Activated effector memory CD4-positive, alpha-beta T cell treated with Interleukin-2 at 50 U/mL for 16 hours (primary cell): Measurements from ENCODE around the gene IL33.

Experiments used
- DNase-seq: peaks from one replicate; pipeline ENCODE4 v3.0.0-alpha.2; 2020

Gene IL33

DNA sequence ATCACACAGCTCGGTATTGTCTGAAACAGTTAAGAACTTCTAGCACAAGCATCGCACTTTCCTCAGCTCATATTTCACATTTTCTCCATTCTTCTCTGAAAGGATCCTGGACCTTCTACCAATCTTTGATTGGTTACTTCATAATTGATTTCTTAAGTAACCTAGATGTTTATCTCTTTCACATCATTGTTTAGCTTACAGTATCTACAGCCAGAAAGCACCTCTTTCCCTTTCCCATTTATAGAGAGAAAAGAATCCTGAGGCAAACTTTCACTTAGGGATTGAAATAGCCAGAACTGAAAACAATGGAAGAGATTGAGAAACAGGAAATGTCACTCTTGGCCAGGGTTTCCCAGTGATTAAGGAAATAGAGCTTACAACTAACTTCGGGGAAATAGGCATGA lies 2.5 kb downstream of the IL33 start:
- DNase-seq, result no peak

DNA sequence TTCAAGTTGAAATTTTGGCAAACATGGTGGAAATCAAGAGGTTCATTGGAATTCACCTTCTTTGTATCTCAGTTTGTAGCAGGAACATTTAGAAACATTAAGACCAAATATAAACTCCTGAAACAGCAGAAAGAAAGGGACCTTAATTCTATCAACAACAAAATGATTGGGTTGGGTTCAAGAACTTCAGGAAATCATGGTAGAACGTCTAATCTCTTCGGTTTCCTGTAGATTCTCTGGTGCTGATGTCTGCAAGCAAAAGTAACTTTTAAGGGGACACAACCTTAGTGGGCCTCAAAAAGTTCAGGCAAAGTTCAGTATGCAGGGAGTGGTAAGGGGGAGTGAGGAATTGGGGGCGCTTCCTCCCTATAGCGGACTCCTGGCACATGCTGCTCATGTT lies 3.4 kb downstream of the IL33 start:
- no peak for DNase-seq

DNA sequence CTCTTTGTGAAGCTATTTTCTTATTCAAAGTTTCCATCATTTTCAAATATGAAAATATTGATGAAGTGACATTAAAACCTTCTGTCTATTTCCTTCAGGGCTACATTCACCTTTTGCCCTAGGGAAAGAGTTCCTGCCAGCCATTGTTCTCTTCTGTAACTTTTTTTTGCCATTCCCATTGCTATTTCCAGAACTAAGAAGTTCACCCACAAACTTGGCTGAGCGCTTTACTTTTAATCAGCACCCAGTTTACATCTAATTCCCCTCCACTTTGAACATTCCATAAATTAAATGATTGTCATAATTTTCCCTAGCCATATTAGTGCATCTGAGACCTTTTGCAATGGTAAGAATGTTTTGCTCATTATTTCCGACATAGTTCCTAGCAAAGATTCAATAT lies 4.4 kb downstream of the IL33 start:
- no peak for DNase-seq

DNA sequence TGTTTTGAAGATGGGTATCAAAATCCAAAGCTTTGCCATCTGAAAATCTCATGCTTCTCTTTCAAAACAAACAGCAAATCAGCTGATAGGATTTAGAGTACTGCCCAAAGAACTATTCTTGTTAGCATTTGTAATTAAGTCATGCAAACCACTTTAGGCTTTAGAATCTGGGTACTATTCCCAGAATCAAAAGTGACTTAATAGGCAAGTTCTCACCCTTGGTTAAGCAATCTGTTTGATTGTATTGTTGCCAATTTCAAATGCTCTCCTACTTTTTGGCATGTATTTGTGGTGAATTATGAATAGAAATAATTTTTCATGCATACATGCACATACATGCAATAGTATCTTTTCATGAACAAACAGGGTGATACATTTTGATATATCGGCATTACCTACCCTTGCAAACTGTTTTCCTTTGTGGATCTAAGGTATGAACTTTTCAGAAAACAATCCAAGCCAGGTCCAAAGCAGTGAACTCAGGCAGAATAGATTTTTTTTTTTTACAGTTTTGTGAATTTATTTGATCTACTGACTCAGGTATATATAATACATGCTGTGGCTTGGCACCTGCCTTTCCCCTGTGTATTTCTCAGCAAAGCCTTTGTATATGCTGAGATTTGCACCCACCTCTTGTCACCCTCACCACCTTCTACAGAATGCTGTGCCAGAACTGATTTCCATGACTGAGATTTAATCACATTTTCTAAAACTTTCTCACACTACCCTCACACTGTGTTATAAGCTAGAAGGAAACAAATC lies 9.0 kb downstream of the IL33 start:
- DNase-seq, result no peak

DNA sequence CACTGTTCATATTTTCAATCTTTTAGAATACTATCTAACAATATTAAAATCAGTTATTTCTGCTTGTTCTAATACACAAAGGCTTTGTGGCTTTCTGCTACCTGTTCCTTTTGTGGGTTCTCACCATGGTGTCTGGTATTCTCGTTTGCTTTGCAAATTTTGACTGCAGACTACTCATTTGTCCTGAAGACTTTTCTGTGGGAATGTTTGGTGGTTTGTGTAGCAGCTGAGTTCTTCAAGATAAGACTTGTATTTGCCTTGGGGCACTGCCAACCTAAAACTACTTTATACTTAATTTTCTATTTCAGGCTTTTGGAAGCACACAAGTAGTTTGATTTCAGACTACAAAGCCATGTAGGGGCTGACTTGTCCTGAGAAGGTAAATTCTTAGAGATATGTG lies 11.1 kb downstream of the IL33 start:
- DNase-seq, result no peak

DNA sequence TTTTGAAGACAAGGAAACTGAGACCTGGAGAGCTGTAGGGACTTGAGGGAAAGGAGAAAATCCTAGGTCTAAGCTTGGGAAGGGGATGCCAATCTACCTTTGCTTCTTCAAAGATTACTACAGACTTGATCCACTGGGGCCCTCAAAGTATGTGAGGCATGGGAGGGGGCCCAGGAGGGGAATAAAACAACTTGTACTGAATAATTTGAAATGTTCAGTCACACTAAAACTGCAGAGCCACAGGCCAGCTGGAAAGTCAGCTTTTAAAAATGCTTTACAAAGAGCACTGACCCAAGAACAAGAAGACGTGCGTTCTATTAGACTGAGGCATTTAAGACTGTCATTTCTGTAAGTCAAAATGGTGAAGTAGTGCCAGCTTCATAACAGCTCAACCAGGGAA lies 13.6 kb downstream of the IL33 start:
- DNase-seq, result no peak

DNA sequence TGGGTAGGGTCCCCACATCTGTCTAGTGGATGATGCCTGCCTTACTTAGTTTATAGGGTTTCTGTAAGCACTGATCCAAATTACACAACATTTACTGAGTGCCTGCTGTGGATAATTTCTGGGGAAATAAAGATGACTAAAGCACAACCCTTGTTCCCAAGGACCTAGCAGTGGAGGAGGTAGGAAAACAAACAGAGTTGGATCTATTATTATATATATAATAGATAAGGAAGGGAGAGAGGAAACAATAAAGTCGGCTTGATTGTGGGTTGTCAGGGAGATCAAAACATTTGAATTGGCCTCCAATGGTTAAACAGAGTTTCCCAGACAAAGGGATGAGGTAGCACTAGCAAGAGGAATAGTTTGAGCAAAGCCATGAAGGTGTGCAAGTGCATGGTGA lies 14.0 kb downstream of the IL33 start:
- no peak for DNase-seq

DNA sequence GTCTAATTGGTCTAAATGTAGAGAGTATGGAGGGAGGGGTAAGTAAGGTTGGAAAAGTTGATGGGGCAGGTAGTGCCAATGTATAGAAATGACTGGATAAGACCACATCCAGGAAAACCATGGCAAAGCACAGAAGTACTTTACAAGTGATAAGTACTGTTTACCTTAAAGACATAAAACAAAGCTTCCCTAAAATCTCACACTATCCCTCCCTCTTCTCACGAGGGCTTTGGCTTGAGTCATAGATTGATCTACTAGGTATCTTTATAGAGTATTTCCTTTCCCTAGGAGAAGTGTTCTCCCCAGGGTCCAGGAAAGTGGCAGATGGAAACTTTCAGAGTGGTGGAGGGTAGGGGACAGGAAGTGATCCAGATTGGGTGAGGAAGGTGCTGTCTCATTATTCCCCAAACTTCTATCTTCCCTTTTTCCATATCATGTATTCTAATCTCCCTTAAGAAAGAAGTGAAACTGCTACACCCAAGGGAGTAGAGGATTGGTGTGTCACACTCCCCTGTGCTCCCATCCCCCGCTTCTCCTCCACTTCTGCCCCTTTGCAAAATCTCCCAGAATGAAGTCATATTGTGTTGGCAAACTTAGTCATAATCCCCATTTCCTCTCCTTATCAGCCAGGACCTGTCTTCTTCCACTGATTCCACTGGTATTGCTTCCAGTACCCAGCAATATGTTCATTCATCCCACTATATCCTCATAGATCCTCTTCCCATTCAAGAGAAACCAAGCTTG lies 14.6 kb downstream of the IL33 start:
- DNase-seq, result no peak

DNA sequence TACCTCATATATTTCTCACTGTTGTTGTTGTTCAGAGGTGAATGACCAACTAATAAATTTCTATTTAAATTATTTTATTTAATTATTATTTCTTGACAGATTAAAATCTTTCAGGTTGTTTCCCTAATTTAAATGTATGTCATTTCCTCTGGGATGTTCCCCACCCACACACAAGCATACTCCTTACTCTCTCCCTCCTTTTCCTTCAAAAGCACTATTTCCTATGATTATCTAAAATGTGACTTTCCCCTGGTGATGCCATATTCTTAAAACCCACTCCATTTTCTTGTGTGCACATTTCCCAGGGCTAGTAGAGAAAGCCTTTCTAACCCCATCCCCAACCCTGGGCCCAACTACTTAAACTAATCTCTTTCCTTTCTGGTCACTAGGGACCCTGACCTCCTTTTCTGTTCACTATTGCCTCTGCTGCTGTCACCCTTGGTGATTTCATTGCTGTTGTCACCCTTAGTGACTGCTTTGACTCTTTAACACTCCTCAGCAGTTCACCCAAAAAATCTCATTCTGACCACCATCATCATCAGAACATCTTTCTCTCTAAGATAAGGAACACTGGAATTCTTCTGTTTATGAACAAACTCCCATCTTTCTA lies 16.8 kb downstream of the IL33 start:
- no peak for DNase-seq

DNA sequence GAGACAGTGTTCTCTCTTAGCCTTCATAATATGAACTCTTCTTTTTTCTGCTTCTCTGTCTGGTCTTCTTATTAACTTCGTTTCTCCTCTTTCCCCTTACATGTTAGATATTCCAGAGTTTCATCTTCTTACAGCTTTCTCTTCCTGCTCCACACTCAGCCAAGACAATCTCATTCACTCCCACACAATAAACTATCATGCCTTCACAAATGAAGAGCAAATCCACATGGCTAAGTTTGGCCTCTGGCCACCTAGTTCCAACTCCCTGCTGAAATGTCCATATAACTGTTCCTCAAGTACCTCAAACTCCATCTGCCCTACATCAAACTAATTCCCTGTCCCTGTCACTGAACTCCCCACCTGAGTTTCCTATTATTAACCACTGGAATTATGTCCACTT lies 18.4 kb downstream of the IL33 start:
- no peak for DNase-seq

DNA sequence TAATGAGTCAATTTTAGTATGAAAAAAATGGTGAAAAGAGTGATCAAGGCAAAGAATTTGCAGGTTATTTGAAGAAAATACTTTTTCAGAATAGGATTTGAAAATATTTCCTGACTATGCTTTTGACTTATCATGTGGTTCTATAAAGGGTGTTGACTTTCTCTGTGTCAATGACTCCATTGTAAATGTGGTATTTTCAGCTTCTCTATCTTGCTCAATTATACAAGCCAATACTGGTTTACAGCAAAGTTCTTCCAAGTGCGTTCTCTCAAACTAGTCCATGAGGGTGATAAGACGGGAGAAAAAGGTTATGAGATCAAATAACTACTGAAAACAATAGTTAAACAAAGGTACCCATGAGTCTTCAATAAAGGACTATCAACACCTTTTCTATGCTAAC lies 21.7 kb downstream of the IL33 start:
- DNase-seq, result no peak

DNA sequence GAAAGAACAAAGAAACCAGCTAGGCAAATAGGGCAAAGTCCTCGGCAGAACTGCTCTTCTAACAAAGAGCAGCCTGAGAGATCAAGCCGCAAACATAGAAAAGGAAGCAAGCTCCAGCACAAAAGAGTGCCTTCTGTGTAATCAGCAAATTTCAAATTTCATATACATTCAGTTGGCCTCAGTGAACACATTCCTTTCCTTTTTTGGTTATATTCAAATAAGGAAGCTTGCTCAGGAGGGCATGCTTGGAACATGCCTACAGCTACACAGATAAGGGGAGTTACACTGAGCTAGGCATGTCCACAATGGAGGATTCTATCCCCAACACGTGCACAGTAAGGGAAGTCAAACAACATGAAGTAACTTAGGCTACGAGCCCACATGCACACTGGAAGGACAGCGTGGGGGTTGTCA lies 23.4 kb downstream of the IL33 start:
- no peak for DNase-seq

DNA sequence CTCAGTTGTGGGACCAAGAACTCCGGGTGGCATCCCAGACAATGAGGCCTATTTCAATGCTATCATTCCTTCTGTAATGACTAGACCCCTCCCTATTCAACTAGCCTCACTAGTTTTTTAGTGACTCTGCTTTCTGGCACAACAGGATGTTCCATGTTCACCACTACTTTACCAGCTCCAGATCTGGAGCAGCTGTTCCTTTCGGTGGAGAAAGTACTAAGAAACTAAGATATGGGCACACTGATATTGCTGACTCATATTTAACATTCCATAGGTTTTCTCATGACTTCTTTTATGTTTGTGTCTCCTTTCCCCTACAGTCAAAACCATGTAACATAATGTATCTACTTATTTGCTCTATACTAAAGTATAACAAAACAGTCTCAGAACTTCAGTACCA lies 24.1 kb downstream of the IL33 start:
- DNase-seq, result no peak

DNA sequence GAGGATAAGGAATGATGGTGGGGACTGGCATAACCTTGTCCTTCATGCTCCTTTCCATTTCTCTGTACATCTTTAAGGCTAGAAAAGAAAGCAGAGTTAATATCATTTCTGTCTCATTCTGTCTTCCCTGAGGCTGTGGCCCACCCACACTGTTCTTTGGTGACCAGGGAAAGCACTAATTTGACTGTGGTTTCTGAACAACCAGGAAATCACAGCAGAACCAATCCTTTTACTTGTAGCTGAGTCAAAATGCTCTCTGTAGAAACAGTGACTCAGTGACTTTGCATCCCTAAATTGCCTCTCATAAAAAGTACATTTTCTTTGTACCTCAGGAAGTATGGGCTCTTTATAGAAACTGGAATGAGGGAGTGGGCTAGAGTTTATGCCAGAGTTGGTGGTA lies 28.1 kb downstream of the IL33 start:
- no peak for DNase-seq

DNA sequence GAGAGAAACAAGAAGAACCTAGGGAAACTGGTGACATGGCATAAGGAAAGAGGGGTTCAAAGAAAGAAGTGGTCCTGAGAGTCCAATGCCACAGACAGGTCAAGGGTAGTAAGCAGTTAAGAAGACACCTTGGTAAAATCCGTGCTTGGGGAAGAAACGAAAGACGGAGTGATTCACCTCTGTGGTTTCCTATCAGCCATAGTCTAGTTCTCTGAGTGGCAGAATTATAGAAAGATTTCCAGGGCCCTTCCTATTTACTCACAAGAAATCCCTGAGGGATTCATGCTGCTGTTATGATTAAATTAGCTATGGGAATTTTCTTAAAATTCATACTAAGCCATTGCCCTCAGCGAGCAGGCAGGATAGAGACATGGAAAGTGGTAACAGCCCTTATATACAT lies 31.7 kb downstream of the IL33 start:
- DNase-seq, result no peak

DNA sequence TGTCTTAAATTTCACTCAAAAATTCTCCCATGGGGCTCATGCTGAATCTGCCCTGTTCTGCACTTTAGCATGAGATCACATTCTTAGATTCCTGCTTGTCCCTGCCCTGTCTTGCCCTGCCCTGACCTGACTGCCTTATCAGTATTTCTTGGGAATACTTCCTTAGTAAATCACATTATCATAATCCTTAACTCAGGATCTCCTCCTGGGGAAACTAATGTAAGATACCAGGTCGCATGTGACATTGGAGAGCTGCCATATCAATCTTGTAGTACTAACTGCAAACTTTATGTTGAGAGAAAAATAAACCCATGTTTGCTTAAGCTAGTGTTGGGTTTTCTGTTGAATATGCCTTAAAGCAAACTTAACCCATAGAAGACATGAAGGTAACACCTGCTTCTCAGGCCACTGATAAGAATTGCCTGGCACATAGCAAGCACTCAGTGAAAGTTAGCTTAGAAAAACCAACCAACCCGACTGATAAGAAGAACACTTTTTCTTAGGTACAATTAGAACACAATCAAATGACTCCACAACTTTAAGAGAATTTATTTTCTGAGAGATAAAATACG lies 53.3 kb downstream of the IL33 start:
- no peak for DNase-seq

DNA sequence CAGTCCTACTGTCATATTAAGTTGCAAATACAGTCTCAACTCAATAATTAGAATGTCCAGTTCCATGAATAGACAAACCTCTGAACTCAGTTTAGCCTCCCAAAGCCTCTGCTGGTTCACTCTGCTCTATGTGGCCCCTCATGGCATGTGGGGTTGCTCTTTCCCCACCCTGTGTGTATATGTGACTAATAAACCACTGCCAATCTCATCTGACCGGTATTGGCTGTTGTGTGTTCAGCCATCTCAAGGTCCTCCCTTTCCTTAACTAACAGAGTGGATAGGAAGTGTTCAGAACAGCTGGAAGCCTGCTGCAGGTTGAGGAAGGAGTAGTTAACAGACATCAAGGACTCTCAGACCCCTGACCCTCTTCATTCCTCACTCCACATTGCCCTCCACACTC lies 55.3 kb downstream of the IL33 start:
- DNase-seq, result no peak

DNA sequence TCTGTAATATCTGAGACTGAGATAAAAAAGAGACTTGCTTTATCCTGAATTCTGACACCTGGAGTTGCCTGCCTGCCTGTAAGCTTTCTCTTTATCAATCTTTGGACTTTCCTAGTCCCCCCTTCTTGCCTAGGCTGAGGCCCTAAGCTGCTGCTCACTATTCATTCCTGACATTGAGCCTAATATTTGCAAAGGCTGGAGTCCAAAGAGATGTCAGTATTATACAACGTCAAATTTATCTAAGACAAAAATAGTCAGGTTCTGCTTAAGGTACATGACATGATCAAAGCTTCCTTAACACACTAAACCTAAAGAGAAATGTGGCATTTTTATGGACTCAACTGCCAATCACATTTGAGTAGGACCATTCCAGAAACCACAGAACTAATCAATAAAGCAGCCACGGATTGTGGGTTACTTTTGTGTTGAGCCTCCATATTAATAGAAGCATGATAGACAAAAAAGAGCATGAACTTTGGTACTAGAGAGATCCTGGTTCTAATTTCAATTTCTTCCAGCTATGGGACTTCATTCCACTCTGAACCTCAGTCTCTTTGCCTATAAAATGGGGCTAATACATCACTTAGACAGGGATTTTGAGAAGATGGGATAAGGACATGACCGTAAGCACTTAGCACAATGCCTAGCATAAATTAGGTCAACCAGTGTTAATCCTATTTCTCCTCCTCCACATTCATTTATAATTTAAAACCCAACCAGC lies 56.1 kb downstream of the IL33 start:
- no peak for DNase-seq

DNA sequence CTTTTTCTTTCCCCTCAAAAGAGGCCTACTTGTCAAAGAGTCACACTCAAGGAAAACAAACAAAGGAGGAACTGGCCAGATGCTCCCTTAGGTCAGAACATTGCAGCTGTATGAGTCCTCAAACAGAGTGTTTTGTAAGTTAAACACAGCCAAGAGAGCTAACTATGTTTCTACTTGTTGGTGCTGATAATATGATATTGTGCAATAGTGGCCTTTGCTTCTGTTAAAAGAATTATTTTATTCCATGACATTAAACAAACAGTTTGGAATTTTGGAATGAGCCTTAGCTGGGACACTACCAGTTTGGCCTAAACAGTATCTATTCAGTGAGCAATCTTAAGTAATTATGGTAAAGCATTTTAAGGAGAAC lies 56.6 kb downstream of the IL33 start:
- DNase-seq, result no peak

DNA sequence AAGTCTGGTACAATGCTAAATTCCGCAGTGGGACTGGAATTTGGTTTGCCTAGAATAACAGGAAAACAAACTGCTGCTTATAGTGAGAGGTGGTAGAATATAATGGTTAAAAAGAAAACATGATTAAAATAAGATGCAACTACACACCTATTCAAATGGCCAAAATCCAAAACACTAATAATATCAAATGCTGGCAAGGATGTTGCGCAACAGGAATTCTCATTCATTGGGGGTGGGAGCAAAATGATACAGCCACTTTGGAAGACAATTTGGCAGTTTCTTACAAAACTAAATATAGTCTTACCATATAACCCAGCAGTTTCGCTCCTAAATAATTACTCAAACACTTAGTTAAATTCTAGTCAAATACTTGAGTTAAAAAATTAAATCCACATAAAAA lies 61.8 kb downstream of the IL33 start:
- DNase-seq, result no peak

DNA sequence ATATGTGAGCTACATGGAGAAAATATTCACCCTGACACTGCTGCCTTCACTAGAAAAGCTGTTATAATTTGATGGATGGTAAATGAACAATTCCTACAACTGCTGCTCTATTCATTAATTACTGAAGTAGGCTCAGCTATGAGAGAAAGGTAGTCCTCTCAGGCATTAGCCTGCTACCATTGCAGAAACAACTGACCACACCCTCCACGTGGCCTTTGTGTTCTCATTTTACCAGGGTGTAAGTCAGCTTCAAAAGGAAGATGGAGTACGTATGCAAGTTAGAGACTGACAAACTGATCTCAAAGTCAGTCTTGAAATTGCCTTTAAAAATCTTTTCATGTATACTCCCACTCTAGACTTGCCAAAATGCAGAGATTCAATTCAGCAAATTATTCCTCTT lies 86.3 kb downstream of the IL33 start:
- DNase-seq, result no peak

DNA sequence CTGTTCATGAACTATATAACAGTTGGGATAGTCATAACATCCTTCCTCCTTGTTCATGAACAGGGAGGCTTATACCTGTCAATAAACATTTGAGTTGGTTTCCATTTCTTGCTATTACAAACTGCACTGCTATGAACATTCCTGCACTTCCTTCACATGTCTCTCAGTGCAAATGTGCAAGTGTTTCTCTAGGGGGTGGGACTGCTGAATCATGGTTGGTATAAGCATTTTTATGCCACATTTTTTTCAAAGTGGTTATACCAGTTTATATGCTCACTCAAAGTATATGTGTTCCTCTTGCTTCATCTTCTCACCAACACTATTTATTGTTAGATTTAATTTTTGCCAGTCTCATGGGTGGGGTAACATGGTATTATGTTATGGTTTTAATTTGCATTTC lies 86.8 kb downstream of the IL33 start:
- no peak for DNase-seq

DNA sequence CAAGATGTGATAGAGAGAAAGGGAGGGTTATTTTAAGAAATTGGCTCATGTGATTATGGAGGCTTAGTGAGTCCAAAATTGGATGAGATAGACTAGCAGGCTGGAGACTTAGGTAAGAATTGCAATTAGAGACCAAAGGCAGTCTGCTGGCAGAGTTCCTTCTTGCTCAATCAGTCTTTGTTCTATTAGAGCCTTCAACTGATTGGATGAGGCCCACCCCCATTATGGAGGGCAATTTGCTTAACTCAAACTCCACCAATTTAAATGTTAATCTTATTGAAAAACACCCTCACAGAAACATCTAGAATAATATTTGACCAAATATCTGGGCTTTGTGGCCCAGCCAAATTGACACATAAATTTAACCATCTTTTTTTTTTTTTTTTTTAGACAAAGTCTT lies 88.6 kb downstream of the IL33 start:
- DNase-seq, result no peak
